Panc1 (cell line): Measurements from ENCODE around the gene TOM1L1. TPM values are rescaled to one million over a fixed set of nuclear protein-coding genes. Genes with fewer than 3 reads are reported as not detected.

Source experiments
- ATAC-seq: fragments of 200-7000 bp; cut with Tn5 transposase; 2 replicates; pipeline ENCODE4 v1.9.1; 2020; ENCODE audit warnings: mild to moderate bottlenecking, moderate library complexity
- BruUV-seq: library from RNA; stranded (reverse); fragments of 400-500 nt; replicated peaks from 2 replicates; lab custom pipeline; 2021; lab: Mats Ljungman, UMichigan
- CTCF ChIA-PET: fragments of 300-600 bp; sonication (Branson Sonifier 250); formaldehyde crosslinking; loops from one replicate; lab custom pipeline; 2022; ENCODE audit warnings: antibody characterized with exemption; lab: Charles Lee
- POLR2A ChIA-PET: fragments of 300-600 bp; sonication (Branson Sonifier 250); formaldehyde crosslinking; loops from one replicate; lab custom pipeline; 2022; ENCODE audit warnings: antibody characterized with exemption; lab: Charles Lee
- DNase-seq: peaks from one replicate; pipeline ENCODE4 v3.0.0-alpha.2; 2010; ENCODE audit warnings: low read depth, low spot score
- H3K27ac ChIP-seq: 2 replicates; pipeline ENCODE4 v1.5.1; 2011; ENCODE audit warnings: mild to moderate bottlenecking, low read length, inconsistent platforms
- H3K27me3 ChIP-seq: fragments of 200-500 bp; sonication (Bioruptor generic); 2 replicates; pipeline ENCODE4 v1.6.0; 2014; ENCODE audit warnings: low read length, inconsistent platforms; ENCODE audit not compliant: control insufficient read depth, insufficient read depth
- H3K36me3 ChIP-seq: fragments of 200-500 bp; sonication (Bioruptor generic); 2 replicates; pipeline ENCODE4 v1.5.1; 2014; ENCODE audit warnings: inconsistent platforms, mild to moderate bottlenecking, low read length, moderate library complexity; ENCODE audit not compliant: control insufficient read depth, insufficient read depth
- H3K4me1 ChIP-seq: 2 replicates; pipeline ENCODE4 v1.5.1; 2011; ENCODE audit warnings: inconsistent platforms, mild to moderate bottlenecking, low read length, moderate library complexity; ENCODE audit not compliant: control insufficient read depth, insufficient read depth
- H3K4me3 ChIP-seq, 2 experiments: 2 replicates each; pipeline ENCODE4 v1.5.1; 2011 to 2012; ENCODE audit warnings: low read depth in 2 of 2, low read length in 2 of 2, mild to moderate bottlenecking in 2 of 2, inconsistent platforms in 1 of 2, moderate library complexity in 1 of 2
- H3K9me3 ChIP-seq: fragments of 200-500 bp; sonication (Bioruptor generic); 2 replicates; pipeline ENCODE4 v1.5.1; 2014; ENCODE audit warnings: low read depth, mild to moderate bottlenecking, inconsistent platforms, low read length, moderate library complexity; ENCODE audit not compliant: control insufficient read depth, insufficient read depth
- POLR2AphosphoS5 ChIP-seq: IDR thresholded peaks from 2 replicates; pipeline ENCODE4 v1.6.1; 2012; ENCODE audit warnings: mild to moderate bottlenecking, low read depth, low read length, moderate library complexity
- REST ChIP-seq, 2 experiments: IDR thresholded peaks; 2 replicates each; pipeline ENCODE4 v1.6.1; 2011 to 2012; ENCODE audit warnings: low read depth in 2 of 2, control low read depth in 1 of 2, low read length in 1 of 2, mild to moderate bottlenecking in 1 of 2, moderate library complexity in 1 of 2; ENCODE audit not compliant: insufficient read depth in 1 of 2
- SIN3A ChIP-seq: IDR thresholded peaks from 2 replicates; pipeline ENCODE4 v1.6.1; 2012; ENCODE audit warnings: low read depth, mild to moderate bottlenecking, low read length, moderate library complexity, borderline replicate concordance; ENCODE audit not compliant: insufficient read depth
- TCF7L2 ChIP-seq: IDR thresholded peaks from 2 replicates; pipeline ENCODE4 v1.6.1; 2011; ENCODE audit warnings: mild to moderate bottlenecking, low read depth, low read length, inconsistent platforms
- in situ Hi-C: cut with HindIII; loops from 2 replicates; pipeline ENCODE4 v1.10.0; 2016; ENCODE audit warnings: low sequenced_read_pairs, low pct_unique_long_range_greater_than_20kb
- intact Hi-C: fragments of 100-400 bp; cut with micrococcal nuclease; formaldehyde crosslinking; loops from one replicate; pipeline ENCODE4 v1.10.0; 2022; ENCODE audit not compliant: unreplicated experiment
- total RNA-seq: library from RNA; stranded (reverse); gene quantifications from one replicate; pipeline ENCODE4 v1.2.1, GENCODE V29; 2021; ENCODE audit not compliant: unreplicated experiment
- TF ChIP-seq, protein P1 (sequence below): fragments of 450-650 bp; IDR thresholded peaks from 2 replicates; pipeline ENCODE4 v1.5.1; 2017; ENCODE audit warnings: mild to moderate bottlenecking

TOM1L1 gene
- total RNA-seq, 1 experiment from 2014 or later: 53.9 TPM

- Histone ChIP-seq H3K27me3 (no peaks in the 10 kb centered on the region), H3K9me3 (no peaks in the 10 kb centered on the region), H3K4me1 (no peaks in the 10 kb centered on the region), H3K27ac (no peak overlapping the region), H3K36me3 (no peaks in the 10 kb centered on the region), H3K4me3 (no peak overlapping the region)
- BruUV-seq: no TSS peak
- DNase-seq: no peak
- intact Hi-C loops: no loop called here
- TF ChIP-seq SIN3A (no peak), TCF7L2 (no peak), POLR2AphosphoS5 (no peak), REST (IDR thresholded peaks at IDR 0.05; ENCODE audit: insufficient read depth in 1 of 2, low read depth in 2 of 2, low read length in 1 of 2) (no peak)
- TF ChIP-seq, protein P1, sequence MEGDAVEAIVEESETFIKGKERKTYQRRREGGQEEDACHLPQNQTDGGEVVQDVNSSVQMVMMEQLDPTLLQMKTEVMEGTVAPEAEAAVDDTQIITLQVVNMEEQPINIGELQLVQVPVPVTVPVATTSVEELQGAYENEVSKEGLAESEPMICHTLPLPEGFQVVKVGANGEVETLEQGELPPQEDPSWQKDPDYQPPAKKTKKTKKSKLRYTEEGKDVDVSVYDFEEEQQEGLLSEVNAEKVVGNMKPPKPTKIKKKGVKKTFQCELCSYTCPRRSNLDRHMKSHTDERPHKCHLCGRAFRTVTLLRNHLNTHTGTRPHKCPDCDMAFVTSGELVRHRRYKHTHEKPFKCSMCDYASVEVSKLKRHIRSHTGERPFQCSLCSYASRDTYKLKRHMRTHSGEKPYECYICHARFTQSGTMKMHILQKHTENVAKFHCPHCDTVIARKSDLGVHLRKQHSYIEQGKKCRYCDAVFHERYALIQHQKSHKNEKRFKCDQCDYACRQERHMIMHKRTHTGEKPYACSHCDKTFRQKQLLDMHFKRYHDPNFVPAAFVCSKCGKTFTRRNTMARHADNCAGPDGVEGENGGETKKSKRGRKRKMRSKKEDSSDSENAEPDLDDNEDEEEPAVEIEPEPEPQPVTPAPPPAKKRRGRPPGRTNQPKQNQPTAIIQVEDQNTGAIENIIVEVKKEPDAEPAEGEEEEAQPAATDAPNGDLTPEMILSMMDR: no peak
- ChIA-PET CTCF (no interaction called here), POLR2A (no interaction called here)
- in situ Hi-C loops: no loop called here
- no peak for ATAC-seq
Observed at GRCh38 chr17:54863176-54863575, 37.5 kb upstream of the TOM1L1 start.

DNA sequence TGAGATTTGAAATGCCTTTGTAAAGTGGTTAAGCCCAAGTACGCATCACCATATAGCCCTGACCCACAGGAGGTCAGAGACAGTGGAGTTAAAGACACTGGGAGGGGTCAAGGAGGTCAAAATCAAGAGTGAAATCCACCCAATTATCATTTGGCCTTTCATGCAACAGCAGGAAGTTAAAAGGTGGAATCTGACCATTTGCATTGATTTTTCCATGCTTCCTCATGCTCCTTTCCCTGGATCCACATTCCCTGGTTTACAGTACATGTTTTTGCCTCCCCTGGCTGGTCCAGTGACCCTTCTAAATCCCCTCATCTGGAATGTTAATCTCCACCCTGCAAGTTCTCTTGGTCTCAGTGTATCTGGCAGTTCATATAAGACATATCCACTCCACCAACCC is 36.6 kb upstream of the TOM1L1 start:
- intact Hi-C loops (no loop called here), in situ Hi-C loops (no loop called here)
- Histone ChIP-seq H3K27ac (no peak overlapping the region), H3K36me3 (no peaks in the 10 kb centered on the region), H3K27me3 (no peaks in the 10 kb centered on the region), H3K4me3 (no peak overlapping the region), H3K4me1 (no peaks in the 10 kb centered on the region), H3K9me3 (no peaks in the 10 kb centered on the region)
- DNase-seq: no peak
- ATAC-seq: no peak
- POLR2A ChIA-PET: no interaction called here
- no peak for TF ChIP-seq POLR2AphosphoS5
- no peak for TF ChIP-seq REST (IDR thresholded peaks at IDR 0.05; ENCODE audit: insufficient read depth in 1 of 2, low read depth in 2 of 2, low read length in 1 of 2)
- TF ChIP-seq TCF7L2: no peak
- TF ChIP-seq SIN3A: no peak
- TF ChIP-seq, protein P1: no peak
- CTCF ChIA-PET: no interaction called here
- no TSS peak for BruUV-seq
